HG03558 (cell line): ENCODE measurements around the gene GGA3.
"Not testable (repeated sequence)": the region's sequence is repeated elsewhere in the genome, so short reads cannot be mapped to it uniquely, and the experiment has no call there.

Experiments
- ATAC-seq: cut with Tn5 transposase; IDR thresholded peaks from one replicate; pipeline ENCODE4 v1.9.1; 2021; ENCODE audit warnings: moderate number of reproducible peaks; ENCODE audit not compliant: unreplicated experiment; ENCODE audit errors: extremely low read depth

GGA3 gene, protein sequence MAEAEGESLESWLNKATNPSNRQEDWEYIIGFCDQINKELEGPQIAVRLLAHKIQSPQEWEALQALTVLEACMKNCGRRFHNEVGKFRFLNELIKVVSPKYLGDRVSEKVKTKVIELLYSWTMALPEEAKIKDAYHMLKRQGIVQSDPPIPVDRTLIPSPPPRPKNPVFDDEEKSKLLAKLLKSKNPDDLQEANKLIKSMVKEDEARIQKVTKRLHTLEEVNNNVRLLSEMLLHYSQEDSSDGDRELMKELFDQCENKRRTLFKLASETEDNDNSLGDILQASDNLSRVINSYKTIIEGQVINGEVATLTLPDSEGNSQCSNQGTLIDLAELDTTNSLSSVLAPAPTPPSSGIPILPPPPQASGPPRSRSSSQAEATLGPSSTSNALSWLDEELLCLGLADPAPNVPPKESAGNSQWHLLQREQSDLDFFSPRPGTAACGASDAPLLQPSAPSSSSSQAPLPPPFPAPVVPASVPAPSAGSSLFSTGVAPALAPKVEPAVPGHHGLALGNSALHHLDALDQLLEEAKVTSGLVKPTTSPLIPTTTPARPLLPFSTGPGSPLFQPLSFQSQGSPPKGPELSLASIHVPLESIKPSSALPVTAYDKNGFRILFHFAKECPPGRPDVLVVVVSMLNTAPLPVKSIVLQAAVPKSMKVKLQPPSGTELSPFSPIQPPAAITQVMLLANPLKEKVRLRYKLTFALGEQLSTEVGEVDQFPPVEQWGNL

GRCh38 chr17:75261336-75262111 lies at the start of gene GGA3, which contains the start of gene MRPS7:
TSS of gene GGA3 (minus strand) at chr17:75261606. CDS start at chr17:75261587, 19 bp downstream.
TSS of gene MRPS7 (plus strand) at chr17:75261879. CDS start at chr17:75261901, 22 bp downstream.
- ATAC-seq = peak; percentile 60

- no peak for ATAC-seq
These were observed 47.6 kb upstream of the GGA3 start for GRCh38 chr17:75308732-75309629.

- ATAC-seq = no peak
These were observed 46.7 kb upstream of the GGA3 start for GRCh38 chr17:75307957-75308731.

- no peak for ATAC-seq
These were observed 40.2 kb upstream of the GGA3 start for GRCh38 chr17:75301502-75302206.

DNA sequence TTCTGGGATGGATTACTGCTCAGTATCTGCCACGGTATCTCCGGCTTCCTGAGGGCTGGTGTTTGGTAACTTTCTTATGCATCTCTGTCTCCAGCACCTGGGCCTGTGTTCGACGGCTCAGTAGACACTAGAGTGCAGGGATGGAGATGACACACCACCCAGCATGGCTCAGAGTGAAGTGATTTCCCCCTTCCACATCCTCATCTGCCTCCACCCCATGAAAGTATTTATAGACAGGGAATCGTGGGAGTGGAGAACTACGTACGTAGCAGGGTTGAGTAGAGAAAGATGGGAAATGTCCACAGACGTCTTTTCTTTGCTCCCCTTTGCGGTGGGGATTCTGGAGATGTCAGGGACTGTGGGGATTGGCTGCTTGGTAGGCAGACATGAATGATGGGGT lies 39.6 kb upstream of the GGA3 start:
- ATAC-seq = no peak

DNA sequence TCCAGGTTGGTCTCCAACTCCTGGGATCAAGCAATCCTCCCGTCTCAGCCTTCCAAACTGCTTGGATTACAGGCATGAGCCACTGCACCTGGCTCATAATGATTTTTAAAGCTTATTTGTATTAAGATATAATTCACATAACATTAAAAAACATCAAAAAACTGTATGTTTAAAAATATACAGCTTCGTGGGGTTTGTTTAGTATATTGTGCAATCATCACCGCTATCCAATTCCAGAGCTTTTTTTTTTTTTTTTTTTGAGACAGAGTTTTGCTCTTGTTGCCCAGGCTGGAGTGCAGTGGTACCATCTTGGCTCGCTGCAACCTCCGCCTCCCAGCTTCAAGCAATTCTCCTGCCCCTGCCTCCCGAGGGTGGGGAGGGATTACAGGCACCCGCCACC lies 38.9 kb upstream of the GGA3 start:
- ATAC-seq = no peak

GRCh38 chr17:75295201-75296158 lies 34.1 kb upstream of the GGA3 start:
- peak; percentile 44 for ATAC-seq

DNA sequence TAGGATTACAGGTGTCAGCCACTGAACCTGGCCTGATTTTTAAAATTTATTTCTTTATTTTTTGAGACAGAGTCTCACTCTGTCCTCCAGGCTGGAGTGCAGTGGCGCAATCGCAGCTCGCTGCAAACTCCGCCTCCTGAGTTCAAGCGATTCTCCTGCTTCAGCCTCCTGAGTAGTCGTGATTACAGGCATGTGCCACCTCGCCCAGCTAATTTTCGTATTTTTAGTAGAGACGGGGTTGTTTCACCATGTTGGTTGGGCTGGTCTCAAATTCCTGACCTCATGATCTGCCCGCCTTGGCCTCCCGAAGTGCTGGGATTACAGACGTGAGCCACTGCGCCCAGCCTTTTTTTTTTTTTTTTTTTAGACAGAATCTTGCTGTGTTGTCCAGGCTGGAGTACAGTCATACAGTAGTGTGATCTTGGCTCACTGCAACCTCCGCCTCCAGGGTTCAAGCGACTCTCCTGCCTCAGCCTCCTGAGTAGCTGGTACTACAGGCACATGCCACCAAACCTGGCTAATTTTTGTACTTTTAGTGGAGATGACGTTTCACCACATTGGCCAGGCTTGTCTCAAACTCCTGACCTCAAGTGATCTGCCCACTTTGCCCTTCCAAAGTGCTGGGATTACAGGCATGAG lies 31.5 kb upstream of the GGA3 start:
- not testable (repeated sequence) for ATAC-seq

DNA sequence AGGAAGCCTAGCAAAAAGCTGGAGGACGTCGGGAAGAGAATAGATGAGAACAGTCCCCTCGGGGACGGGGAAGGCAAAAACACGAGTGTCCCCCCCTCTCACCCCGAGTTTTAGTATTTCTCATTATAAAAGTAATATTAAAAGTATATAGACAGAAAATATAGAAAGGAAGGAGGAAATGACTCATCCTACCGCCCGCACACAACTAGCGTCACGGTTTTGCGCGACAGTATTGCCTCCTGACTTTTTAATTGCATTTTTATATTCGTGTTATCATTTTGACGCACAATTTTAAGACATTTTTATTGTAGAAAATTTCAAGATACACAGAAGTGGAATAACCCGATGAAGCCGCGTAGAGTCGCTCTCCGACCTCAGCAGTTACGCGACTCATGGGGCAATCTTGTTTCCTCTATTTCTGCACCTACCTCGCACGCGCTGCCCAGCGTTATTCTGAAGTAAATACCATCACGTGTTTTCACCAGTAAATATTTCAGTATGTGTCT lies 28.5 kb upstream of the GGA3 start:
- no peak for ATAC-seq

- ATAC-seq = peak; percentile 69
These were observed 27.9 kb upstream of the GGA3 start, which contains the start of gene SLC25A19 for GRCh38 chr17:75289115-75289831. TSS of gene SLC25A19 (minus strand) at chr17:75289433. CDS start at chr17:75286764, 2,669 bp downstream.

GRCh38 chr17:75288770-75289114 lies 27.3 kb upstream of the GGA3 start:
- no peak for ATAC-seq

DNA sequence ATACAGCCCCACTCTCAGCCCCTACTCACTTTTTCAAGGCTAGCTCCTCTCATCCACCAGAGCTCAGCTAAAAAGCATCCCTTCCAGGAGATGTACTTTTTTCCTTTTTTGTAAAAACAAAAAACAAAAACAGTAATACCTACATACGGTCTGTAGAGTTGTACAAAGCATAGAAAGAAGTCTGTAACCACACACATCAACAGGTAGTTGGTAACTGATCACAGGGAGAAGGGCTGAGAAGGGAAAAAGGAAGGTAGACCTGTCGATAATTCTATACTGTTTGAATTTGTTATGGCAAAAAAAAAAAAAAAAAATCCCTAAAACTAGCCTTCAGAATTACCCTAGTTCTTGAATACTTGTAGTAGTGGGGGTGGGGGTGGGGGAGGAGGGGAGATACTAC lies 27.0 kb upstream of the GGA3 start:
- no peak for ATAC-seq

GRCh38 chr17:75287221-75287620 lies 25.8 kb upstream of the GGA3 start:
- no peak for ATAC-seq

DNA sequence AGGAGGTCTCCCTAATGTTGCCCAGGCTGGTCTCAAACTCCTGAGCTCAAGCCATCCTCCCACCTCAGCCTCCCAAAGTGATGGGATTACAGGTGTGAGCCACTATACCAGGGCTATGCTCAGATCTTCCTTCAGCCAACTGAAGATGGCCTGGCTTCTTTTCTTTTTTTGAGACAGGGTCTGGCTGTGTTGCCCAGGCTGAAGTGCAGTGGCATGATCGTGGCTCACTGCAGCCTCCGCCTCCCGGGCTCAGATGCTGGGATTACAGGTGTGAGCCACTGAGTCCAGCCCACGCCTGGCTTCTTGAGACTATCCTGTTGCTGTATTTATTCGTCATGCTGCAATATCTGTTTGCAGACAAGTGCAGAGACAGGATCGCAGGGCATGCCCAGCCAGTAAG lies 23.7 kb upstream of the GGA3 start:
- ATAC-seq = no peak

- not testable (repeated sequence) for ATAC-seq
These were observed 18.8 kb upstream of the GGA3 start for GRCh38 chr17:75280189-75280588.

DNA sequence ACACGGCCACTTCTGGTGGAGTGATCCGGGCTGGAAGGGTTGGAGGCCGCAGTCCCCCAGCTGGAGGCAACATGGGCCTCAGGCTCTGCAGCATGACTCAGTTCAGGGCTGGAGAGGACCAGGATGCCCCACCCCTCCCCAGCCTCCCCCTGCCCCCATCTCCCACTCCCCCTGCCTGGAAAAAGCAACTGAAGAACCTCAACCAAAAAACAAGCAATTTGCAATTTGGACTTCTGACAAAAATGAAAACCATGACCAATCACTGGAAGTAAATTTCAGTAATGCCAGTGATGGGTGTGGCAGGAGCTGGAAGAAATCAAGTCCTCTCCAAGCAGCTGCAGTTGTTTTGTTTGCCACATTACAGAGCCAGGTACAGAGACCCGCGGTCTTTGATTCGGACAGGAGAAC lies 16.3 kb upstream of the GGA3 start:
- ATAC-seq = no peak
